Right lobe of liver (tissue), 4 donors: ENCODE results near the gene VAV3.

Source experiments
- POLR2A ChIP-seq: fragments of 450-650 bp; IDR thresholded peaks from one replicate; pipeline ENCODE4 v1.6.1; 2017; ENCODE audit warnings: antibody characterized with exemption, mild to moderate bottlenecking
- TF ChIP-seq, protein P1 (sequence below), 4 donors: fragments of 200-600 bp in 3 of 4; fragments of 450-650 bp in 1 of 4; IDR thresholded peaks; one replicate each; pipeline versions ENCODE4 v1.5.1 to v1.8.0; 2016 to 2022; ENCODE audit warnings: antibody characterized with exemption in 4 of 4, mild to moderate bottlenecking in 2 of 4
- donor health status: DM: no; HTN: no; CAD: no.
- donor health status: DM: no; HTN: no; CAD: no.
- donor health status: DM: no; HTN: yes; CAD: no.

DNA sequence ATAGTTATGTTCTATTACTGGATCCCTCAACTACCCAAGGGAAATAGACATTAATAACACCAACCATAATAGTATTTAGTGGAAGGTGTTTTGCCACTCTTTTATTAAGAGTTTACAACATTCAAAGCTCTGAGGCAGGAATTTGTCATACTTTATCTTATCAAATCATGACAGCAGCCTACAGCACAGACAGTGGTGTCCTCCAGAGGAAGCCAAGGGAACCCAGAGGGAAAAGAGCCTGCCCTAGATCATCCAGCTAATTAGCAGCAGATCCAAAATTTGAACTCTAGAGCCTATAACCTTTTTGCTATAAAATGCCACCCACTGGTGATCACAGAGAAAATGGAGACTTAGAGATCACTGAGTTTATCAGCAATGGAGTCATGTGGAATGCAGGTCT lies 18.2 kb downstream of the VAV3 start:
- TF ChIP-seq, protein P1, sequence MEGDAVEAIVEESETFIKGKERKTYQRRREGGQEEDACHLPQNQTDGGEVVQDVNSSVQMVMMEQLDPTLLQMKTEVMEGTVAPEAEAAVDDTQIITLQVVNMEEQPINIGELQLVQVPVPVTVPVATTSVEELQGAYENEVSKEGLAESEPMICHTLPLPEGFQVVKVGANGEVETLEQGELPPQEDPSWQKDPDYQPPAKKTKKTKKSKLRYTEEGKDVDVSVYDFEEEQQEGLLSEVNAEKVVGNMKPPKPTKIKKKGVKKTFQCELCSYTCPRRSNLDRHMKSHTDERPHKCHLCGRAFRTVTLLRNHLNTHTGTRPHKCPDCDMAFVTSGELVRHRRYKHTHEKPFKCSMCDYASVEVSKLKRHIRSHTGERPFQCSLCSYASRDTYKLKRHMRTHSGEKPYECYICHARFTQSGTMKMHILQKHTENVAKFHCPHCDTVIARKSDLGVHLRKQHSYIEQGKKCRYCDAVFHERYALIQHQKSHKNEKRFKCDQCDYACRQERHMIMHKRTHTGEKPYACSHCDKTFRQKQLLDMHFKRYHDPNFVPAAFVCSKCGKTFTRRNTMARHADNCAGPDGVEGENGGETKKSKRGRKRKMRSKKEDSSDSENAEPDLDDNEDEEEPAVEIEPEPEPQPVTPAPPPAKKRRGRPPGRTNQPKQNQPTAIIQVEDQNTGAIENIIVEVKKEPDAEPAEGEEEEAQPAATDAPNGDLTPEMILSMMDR (IDR thresholded peaks at IDR 0.05) = no peak
- no peak for TF ChIP-seq POLR2A
